Lower lobe of right lung (tissue), 2 donors: Measurements from ENCODE around the gene MMP19. TPM values are rescaled to one million over a fixed set of nuclear protein-coding genes. Genes with fewer than 3 reads are reported as not detected.
A peak's percentile ranks its signal among the peaks of the same experiment; 100 is the strongest.

Experiments
- ATAC-seq, 2 donors: fragments of 200-7000 bp; cut with Tn5 transposase; one replicate each; pipeline ENCODE4 v1.9.1; 2020 to 2022; ENCODE audit warnings: mild to moderate bottlenecking in 2 of 2, moderate library complexity in 2 of 2
- DNase-seq: peaks from one replicate; pipeline ENCODE4 v3.0.0-alpha.2; 2020
- H3K27ac ChIP-seq: fragments of 200-600 bp; one replicate; pipeline ENCODE4 v1.8.0; 2022
- H3K27me3 ChIP-seq: fragments of 200-600 bp; one replicate; pipeline ENCODE4 v1.8.0; 2022; ENCODE audit warnings: low read depth
- H3K36me3 ChIP-seq: fragments of 200-600 bp; one replicate; pipeline ENCODE4 v1.8.0; 2022; ENCODE audit warnings: mild to moderate bottlenecking
- H3K4me1 ChIP-seq: fragments of 200-600 bp; one replicate; pipeline ENCODE4 v1.8.0; 2022
- H3K4me3 ChIP-seq: fragments of 200-600 bp; one replicate; pipeline ENCODE4 v1.8.0; 2022; ENCODE audit warnings: mild to moderate bottlenecking
- H3K9me3 ChIP-seq: fragments of 200-600 bp; one replicate; pipeline ENCODE4 v1.8.0; 2022
- intact Hi-C: fragments of 100-400 bp; cut with DNase I; formaldehyde crosslinking; loops from one replicate; pipeline ENCODE4 v1.11.0; 2022
- total RNA-seq: library from RNA; stranded (reverse); fragmentation: NEBNext Ultra II Directional; extraction: Animal tissue kit (Norgen Biotek cat#: 25700); gene quantifications from one replicate; pipeline ENCODE4 v1.2.1, GENCODE V29; 2021
- TF ChIP-seq, protein P1 (sequence below): fragments of 200-600 bp; IDR thresholded peaks from one replicate; pipeline ENCODE4 v1.8.0; 2022; ENCODE audit warnings: antibody characterized with exemption, mild to moderate bottlenecking
- donor health status: DM: no; HTN: yes; CAD: no; lungs with severe emphysema.

The MMP19 gene
- total RNA-seq, 1 donor from 2014 or later: 35.2 TPM

DNA sequence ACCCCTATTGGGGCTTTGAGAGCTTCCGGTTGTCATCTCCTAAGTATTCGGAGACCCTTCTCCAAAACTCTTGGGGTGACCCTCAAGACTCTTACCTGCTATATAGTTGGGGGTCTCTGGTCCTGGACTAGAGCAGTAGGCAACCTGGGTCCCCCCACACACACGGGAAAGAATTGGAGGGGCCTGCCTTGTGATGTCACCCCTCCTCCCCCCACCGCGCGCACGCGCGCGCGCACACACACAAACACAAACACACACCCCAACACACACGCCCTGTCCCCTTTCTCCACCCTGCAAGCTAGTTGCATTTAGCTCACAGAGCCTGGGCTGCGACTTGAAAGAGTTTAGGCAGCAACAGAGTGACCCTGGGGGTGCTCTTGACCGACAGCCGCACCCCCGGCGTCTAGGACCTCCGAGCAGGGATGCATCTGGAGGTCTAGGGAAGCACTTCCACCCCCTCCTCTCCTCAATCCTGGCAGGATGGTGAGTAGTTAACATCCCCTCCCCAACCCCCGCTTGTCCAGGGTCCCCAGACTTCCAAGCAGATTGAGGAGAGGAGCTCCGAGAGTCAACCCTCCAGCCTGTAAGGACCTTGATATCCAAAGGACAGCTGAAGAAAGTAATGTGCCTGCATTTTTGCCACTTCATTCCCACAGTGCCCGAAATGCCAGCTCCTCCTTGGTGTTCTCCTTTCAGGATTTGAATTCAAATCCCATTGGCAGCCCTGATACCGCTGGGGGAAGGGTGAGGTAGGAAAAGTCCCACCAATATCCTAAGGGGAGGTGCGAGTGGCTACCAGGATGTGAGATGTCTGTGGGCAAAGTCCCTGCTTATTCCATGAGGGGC is 11.9 kb downstream of the MMP19 start:
- Histone ChIP-seq H3K36me3 (peaks cover 16% of the 10 kb centered on the region), H3K27ac (peak overlapping the region; percentile 94), H3K9me3 (no peaks in the 10 kb centered on the region), H3K4me3 (peak overlapping the region; percentile 93), H3K4me1 (peaks cover 48% of the 10 kb centered on the region), H3K27me3 (no peaks in the 10 kb centered on the region)
- TF ChIP-seq, protein P1, sequence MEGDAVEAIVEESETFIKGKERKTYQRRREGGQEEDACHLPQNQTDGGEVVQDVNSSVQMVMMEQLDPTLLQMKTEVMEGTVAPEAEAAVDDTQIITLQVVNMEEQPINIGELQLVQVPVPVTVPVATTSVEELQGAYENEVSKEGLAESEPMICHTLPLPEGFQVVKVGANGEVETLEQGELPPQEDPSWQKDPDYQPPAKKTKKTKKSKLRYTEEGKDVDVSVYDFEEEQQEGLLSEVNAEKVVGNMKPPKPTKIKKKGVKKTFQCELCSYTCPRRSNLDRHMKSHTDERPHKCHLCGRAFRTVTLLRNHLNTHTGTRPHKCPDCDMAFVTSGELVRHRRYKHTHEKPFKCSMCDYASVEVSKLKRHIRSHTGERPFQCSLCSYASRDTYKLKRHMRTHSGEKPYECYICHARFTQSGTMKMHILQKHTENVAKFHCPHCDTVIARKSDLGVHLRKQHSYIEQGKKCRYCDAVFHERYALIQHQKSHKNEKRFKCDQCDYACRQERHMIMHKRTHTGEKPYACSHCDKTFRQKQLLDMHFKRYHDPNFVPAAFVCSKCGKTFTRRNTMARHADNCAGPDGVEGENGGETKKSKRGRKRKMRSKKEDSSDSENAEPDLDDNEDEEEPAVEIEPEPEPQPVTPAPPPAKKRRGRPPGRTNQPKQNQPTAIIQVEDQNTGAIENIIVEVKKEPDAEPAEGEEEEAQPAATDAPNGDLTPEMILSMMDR: no peak
- DNase-seq: peak; percentile 79
- peak; percentile 20 to 67 for ATAC-seq
- intact Hi-C loops: no loop called here

DNA sequence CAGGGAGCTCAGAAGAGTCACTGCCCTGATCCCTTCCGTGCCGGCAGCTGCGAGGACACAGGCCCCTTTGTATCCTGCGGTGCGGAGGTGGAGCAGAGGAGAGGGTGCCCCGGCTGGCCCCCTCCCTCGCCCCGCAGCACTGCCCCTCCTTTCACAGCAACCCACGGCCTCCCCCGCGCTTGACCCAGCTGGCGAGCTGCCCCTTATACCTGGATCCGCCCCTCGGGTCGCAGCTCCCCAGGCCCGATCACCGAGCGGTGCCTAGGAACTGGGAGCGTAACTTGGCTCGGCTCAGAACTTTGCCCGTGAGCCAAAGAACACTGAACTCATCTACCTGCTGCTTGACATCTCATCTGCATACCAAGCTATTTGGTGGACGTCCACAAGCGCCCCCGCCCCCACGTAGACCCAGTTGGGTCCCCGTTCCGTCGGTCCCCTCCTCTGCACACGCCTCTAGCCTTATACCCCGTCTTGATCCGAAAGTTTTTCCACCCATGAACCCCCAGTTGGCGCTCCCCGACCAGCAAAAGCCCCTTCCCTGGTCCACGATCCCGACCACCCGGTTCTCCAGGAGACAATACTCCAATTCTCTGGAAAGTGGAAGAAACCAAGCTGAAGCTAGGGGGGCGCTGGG is 12.7 kb downstream of the MMP19 start:
- Histone ChIP-seq H3K9me3 (no peaks in the 10 kb centered on the region), H3K27me3 (no peaks in the 10 kb centered on the region), H3K4me3 (peak overlapping the region; percentile 93), H3K27ac (peak overlapping the region; percentile 94), H3K4me1 (peaks cover 54% of the 10 kb centered on the region), H3K36me3 (peaks cover 13% of the 10 kb centered on the region)
- TF ChIP-seq, protein P1: no peak
- peak; percentile 34 to 46 for ATAC-seq
- DNase-seq: peak; percentile 77
- intact Hi-C loops: no loop called here

DNA sequence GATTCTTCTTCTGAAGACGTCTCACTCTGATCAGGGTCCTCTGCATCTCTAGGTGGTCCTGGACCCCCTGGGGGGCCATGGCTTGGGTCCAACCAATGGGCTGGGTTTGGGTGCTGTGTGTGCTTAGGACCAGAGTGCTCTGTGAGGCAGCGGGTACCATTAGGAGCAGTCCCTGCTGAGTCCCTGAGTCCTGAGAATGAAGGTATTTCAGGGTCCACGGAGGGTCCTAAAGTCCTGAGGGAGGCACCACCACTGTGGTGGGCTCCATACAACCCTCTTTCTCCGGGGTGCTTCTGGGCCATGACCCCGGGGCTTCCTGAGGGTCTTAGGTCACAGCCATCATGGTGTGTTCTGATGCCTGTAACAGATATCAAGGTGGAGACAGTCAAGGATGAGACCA is 14.4 kb downstream of the MMP19 start:
- peak overlapping the region; percentile 93 for H3K4me3 ChIP-seq

DNA sequence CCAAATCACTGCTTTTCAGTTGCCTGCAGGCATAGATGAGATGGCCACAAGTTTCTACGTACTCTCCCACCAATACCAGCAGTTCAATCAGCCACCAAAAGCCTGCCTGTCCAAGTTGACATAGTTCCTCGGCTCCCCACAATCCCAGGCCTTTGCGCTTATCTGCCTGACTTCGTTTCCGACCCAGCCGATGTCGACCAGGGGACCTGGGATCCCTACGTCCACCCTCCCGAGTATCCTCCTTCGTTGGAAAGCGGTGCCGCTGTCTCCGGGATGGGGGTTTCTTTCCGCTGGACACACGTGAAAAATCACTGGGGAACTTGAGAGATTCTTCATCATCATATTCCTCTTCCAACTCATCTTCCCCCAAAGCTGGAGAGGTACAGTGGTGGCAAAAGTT is 14.9 kb downstream of the MMP19 start:
- intact Hi-C loops: no loop called here

More for the DNA sequence above, 14.4 kb downstream of the MMP19 start:
- H3K27ac ChIP-seq: peak overlapping the region; percentile 94
- no peaks in the 10 kb centered on the region for H3K27me3 ChIP-seq
- no peak for ATAC-seq
- intact Hi-C loops: no loop called here
- no peaks in the 10 kb centered on the region for H3K9me3 ChIP-seq
- peaks cover 63% of the 10 kb centered on the region for H3K4me1 ChIP-seq
- DNase-seq: no peak
- peaks cover 18% of the 10 kb centered on the region for H3K36me3 ChIP-seq
- TF ChIP-seq, protein P1: no peak

DNA sequence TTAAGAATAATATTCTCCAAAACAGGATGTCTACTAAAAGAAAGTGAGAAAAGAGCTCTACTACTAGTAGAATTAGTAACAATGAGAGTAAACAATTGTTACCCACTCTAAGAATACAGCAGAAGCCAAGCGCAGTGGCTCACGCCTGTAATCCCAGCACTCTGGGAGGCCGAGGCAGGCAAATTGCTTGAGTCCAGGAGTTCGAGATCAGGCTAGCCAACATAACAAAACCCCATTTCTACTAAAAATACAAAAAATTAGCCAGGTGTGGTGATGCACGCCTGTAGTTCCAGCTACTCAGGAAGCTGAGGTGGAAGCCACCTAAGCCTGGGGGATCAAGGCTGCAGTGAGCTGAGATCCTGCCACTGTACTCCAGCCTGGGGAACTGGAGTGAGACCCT is 18.0 kb downstream of the MMP19 start:
- peaks cover 50% of the 10 kb centered on the region for H3K36me3 ChIP-seq
- H3K4me1 ChIP-seq: peaks cover 48% of the 10 kb centered on the region
- intact Hi-C loops: no loop called here
- ATAC-seq (no peak), DNase-seq (no peak)
- no peak overlapping the region for H3K4me3 ChIP-seq
- H3K9me3 ChIP-seq: no peaks in the 10 kb centered on the region
- TF ChIP-seq, protein P1: no peak
- H3K27me3 ChIP-seq: no peaks in the 10 kb centered on the region
- no peak overlapping the region for H3K27ac ChIP-seq

More for the DNA sequence above, 14.9 kb downstream of the MMP19 start:
- DNase-seq (no peak), ATAC-seq (no peak)
- Histone ChIP-seq H3K36me3 (peaks cover 20% of the 10 kb centered on the region), H3K9me3 (no peaks in the 10 kb centered on the region), H3K27me3 (no peaks in the 10 kb centered on the region), H3K4me3 (no peak overlapping the region), H3K27ac (no peak overlapping the region), H3K4me1 (peaks cover 63% of the 10 kb centered on the region)
- TF ChIP-seq, protein P1: no peak
